Spleen (tissue), 7 donors: ENCODE measurements around the gene ACSL5.

Source experiments
- POLR2AphosphoS5 ChIP-seq, 3 donors: sonication (generic); formaldehyde crosslinking; IDR thresholded peaks; one replicate each; pipeline ENCODE4 v1.5.1; 2017; ENCODE audit warnings: antibody characterized with exemption in 3 of 3
- TF ChIP-seq, protein P1 (sequence below), 11 experiments: fragments of 200-600 bp in 7 of 11; fragments of 450-650 bp in 4 of 11; sonication (generic) in 4 of 11; IDR thresholded peaks in 8 of 11; conservative IDR thresholded peaks in 3 of 11; 1 replicate in 7 of 11; 2 replicates in 4 of 11; pipeline versions ENCODE4 v1.4.0 to v1.8.0; 2016 to 2021; ENCODE audit warnings: antibody characterized with exemption in 11 of 11, inconsistent platforms in 4 of 11, mild to moderate bottlenecking in 1 of 11
- donor health status: DM: no; HTN: no; CAD: no; lungs with moderate emphysema.
- donor health status: DM: no; HTN: no; CAD: no.
- donor health status: DM: no; HTN: no; CAD: no.

DNA sequence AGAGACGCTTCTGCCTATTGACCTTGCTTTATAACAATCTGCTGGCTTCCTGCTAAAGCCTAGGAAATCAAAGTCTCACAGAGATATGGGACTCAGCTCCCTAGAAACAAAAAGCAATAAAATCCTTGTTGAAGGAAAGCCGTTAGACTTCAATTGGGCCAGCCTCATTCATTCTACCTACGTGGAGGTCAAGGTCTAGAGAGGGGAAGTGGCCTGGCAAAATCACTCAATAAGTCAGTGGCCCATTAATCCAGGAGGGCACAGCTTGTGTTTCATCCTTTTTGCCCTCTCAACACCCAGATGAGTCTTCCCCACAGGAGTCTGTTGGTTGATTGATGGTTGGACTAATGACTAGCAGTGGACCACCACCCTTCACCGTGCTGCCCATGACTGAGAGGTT lies 40.5 kb upstream of the ACSL5 start:
- TF ChIP-seq, protein P1, sequence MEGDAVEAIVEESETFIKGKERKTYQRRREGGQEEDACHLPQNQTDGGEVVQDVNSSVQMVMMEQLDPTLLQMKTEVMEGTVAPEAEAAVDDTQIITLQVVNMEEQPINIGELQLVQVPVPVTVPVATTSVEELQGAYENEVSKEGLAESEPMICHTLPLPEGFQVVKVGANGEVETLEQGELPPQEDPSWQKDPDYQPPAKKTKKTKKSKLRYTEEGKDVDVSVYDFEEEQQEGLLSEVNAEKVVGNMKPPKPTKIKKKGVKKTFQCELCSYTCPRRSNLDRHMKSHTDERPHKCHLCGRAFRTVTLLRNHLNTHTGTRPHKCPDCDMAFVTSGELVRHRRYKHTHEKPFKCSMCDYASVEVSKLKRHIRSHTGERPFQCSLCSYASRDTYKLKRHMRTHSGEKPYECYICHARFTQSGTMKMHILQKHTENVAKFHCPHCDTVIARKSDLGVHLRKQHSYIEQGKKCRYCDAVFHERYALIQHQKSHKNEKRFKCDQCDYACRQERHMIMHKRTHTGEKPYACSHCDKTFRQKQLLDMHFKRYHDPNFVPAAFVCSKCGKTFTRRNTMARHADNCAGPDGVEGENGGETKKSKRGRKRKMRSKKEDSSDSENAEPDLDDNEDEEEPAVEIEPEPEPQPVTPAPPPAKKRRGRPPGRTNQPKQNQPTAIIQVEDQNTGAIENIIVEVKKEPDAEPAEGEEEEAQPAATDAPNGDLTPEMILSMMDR (IDR thresholded peaks at IDR 0.05 in 8 of 11, conservative IDR thresholded peaks at IDR 0.05 in 3 of 11), result no peak
- no peak for TF ChIP-seq POLR2AphosphoS5 (IDR thresholded peaks at IDR 0.05)
